A549 (cell line): ENCODE results near the gene EMILIN1. TPM values are rescaled to one million over a fixed set of nuclear protein-coding genes. Genes with fewer than 3 reads are reported as not detected.

Experiments used
- ATAC-seq, 2 experiments: fragments of 200-7000 bp in 1 of 2; fragments of >200 bp in 1 of 2; cut with Nextera tagmentation in 1 of 2; cut with Tn5 transposase in 1 of 2; 3 replicates each; pipeline versions ENCODE4 v1.8.0 to v1.9.1; 2018 to 2020; ENCODE audit warnings: mild to moderate bottlenecking in 1 of 2, moderate library complexity in 1 of 2
- CTCF ChIA-PET: fragments of 300-600 bp; sonication (Branson Sonifier 250); formaldehyde crosslinking; extraction: SDS; loops from one replicate; lab custom pipeline; 2021; ENCODE audit warnings: antibody characterized with exemption, inconsistent platforms; lab: Yijun Ruan, JAX
- POLR2A ChIA-PET: fragments of 350-600 bp; formaldehyde crosslinking; extraction: SDS; loops from one replicate; lab custom pipeline; 2021; ENCODE audit warnings: antibody characterized with exemption, inconsistent platforms; lab: Yijun Ruan, JAX
- DNase-seq, 2 experiments: peaks; one replicate each; pipeline versions ENCODE4 v3.0.0 to v3.0.0-alpha.2; 2011 to 2016; ENCODE audit warnings: low read depth in 1 of 2, low spot score in 1 of 2
- FAIRE-seq: peaks from 2 replicates; lab custom pipeline; 2011; peaks lifted over from hg19 to GRCh38; lab: Jason Lieb, UNC
- H3K27ac ChIP-seq, 2 experiments: fragments of >200 bp; sonication (Bioruptor Twin); formaldehyde crosslinking; 3 replicates each; pipeline ENCODE4 v1.5.1; 2016 to 2017
- H3K4me1 ChIP-seq: fragments of >200 bp; sonication (Bioruptor Twin); formaldehyde crosslinking; 3 replicates; pipeline ENCODE4 v1.6.1; 2016
- H3K4me2 ChIP-seq: fragments of >200 bp; sonication (Bioruptor Twin); formaldehyde crosslinking; 3 replicates; pipeline ENCODE4 v1.6.1; 2016
- H3K4me3 ChIP-seq: fragments of >200 bp; sonication (Bioruptor Twin); formaldehyde crosslinking; 3 replicates; pipeline ENCODE4 v1.5.1; 2016
- H3K9me3 ChIP-seq: fragments of >200 bp; sonication (Bioruptor Twin); formaldehyde crosslinking; 3 replicates; pipeline ENCODE4 v1.6.1; 2016
- BHLHE40 ChIP-seq: IDR thresholded peaks from 2 replicates; pipeline ENCODE4 v1.6.1; 2012; ENCODE audit warnings: low read depth, low read length, inconsistent platforms
- CBX2 ChIP-seq: fragments of 200-600 bp; sonication (generic); IDR thresholded peaks from 2 replicates; pipeline ENCODE4 v1.6.1; 2016; ENCODE audit warnings: low read depth, mild to moderate bottlenecking, borderline replicate concordance
- CBX8 ChIP-seq: fragments of 200-600 bp; sonication (generic); IDR thresholded peaks from 2 replicates; pipeline ENCODE4 v1.6.1; 2016
- CEBPB ChIP-seq, 2 experiments: fragments of >200 bp in 1 of 2; sonication (Bioruptor Twin) in 1 of 2; formaldehyde crosslinking in 1 of 2; IDR thresholded peaks; 2 replicates each; pipeline ENCODE4 v1.6.1; 2012 to 2016
- CHD4 ChIP-seq: fragments of 200-600 bp; sonication (generic); IDR thresholded peaks from 2 replicates; pipeline ENCODE4 v1.6.1; 2016; ENCODE audit warnings: antibody characterized with exemption, mild to moderate bottlenecking, borderline replicate concordance
- CTCF ChIP-seq: fragments of >200 bp; sonication (Bioruptor Twin); formaldehyde crosslinking; IDR thresholded peaks from 3 replicates; pipeline ENCODE4 v1.5.1; 2016
- EHMT2 ChIP-seq: fragments of 200-600 bp; sonication (generic); IDR thresholded peaks from 2 replicates; pipeline ENCODE4 v1.6.1; 2016; ENCODE audit warnings: antibody characterized with exemption, low read depth, mild to moderate bottlenecking, moderate library complexity
- ESRRA ChIP-seq: fragments of 150-350 bp; IDR thresholded peaks from 2 replicates; pipeline ENCODE4 v1.6.1; 2014; ENCODE audit warnings: mild to moderate bottlenecking, low read length, borderline replicate concordance
- FOSB ChIP-seq: fragments of 250-450 bp; sonication (Bioruptor Pico); IDR thresholded peaks from 2 replicates; pipeline ENCODE4 v1.5.0; 2020; ENCODE audit warnings: mild to moderate bottlenecking, moderate library complexity
- FOXS1 ChIP-seq: fragments of 250-450 bp; sonication (Bioruptor Pico); IDR thresholded peaks from 2 replicates; pipeline ENCODE4 v1.5.0; 2020; ENCODE audit warnings: mild to moderate bottlenecking, moderate library complexity
- GATA3 ChIP-seq: IDR thresholded peaks from 2 replicates; pipeline ENCODE4 v1.6.1; 2012; ENCODE audit warnings: borderline replicate concordance
- HEYL ChIP-seq: fragments of 250-450 bp; sonication (Bioruptor Pico); IDR thresholded peaks from 2 replicates; pipeline ENCODE4 v1.8.0; 2021; ENCODE audit warnings: mild to moderate bottlenecking, moderate library complexity
- JUNB ChIP-seq: fragments of >200 bp; sonication (Bioruptor Twin); formaldehyde crosslinking; IDR thresholded peaks from 2 replicates; pipeline ENCODE4 v1.6.1; 2016
- MAFK ChIP-seq: fragments of 450-650 bp; IDR thresholded peaks from 2 replicates; pipeline ENCODE4 v1.6.1; 2014; ENCODE audit not compliant: partially characterized antibody
- NFE2L2 ChIP-seq: fragments of 150-350 bp; conservative IDR thresholded peaks from 2 replicates; pipeline ENCODE4 v1.6.1; 2014; ENCODE audit warnings: low read length
- NR3C1 ChIP-seq: fragments of >200 bp; sonication (Bioruptor Twin); formaldehyde crosslinking; IDR thresholded peaks from 3 replicates; pipeline ENCODE4 v1.6.1; 2017
- POLR2A ChIP-seq: IDR thresholded peaks from 2 replicates; pipeline ENCODE4 v1.6.1; 2012; ENCODE audit warnings: mild to moderate bottlenecking, low read length
- RFX5 ChIP-seq: fragments of 450-650 bp; IDR thresholded peaks from 2 replicates; pipeline ENCODE4 v1.7.1; 2014; ENCODE audit warnings: antibody characterized with exemption, mild to moderate bottlenecking, moderate library complexity
- SMC3 ChIP-seq: fragments of >200 bp; sonication (Bioruptor Twin); formaldehyde crosslinking; IDR thresholded peaks from 3 replicates; pipeline ENCODE4 v1.6.1; 2018; ENCODE audit warnings: inconsistent platforms
- SREBF2 ChIP-seq: fragments of 450-650 bp; IDR thresholded peaks from 2 replicates; pipeline ENCODE4 v1.6.1; 2014; ENCODE audit warnings: mild to moderate bottlenecking, moderate library complexity
- TFCP2L1 ChIP-seq: fragments of 250-450 bp; sonication (Bioruptor Pico); IDR thresholded peaks from 2 replicates; pipeline ENCODE4 v1.5.0; 2021; ENCODE audit warnings: mild to moderate bottlenecking
- ZC3H11A ChIP-seq: fragments of 450-650 bp; IDR thresholded peaks from 2 replicates; pipeline ENCODE4 v1.6.1; 2014; ENCODE audit warnings: antibody characterized with exemption, mild to moderate bottlenecking
- ZFP36 ChIP-seq: fragments of 450-650 bp; IDR thresholded peaks from 2 replicates; pipeline ENCODE4 v1.6.1; 2014; ENCODE audit warnings: borderline replicate concordance; ENCODE audit not compliant: partially characterized antibody
- ZSCAN20 ChIP-seq: fragments of 250-450 bp; sonication (Bioruptor Pico); IDR thresholded peaks from 2 replicates; pipeline ENCODE4 v1.8.0; 2022; ENCODE audit warnings: mild to moderate bottlenecking, moderate library complexity
- WGBS: methylation state at CpG from one replicate; pipeline ENCODE4 v1.1.6; 2017; ENCODE audit errors: missing lambda C conversion rate; 5-methylcytosine and 5-hydroxymethylcytosine counted together
- polyA plus RNA-seq, 4 experiments: library from polyadenylated mRNA; depleted of rRNA in 3 of 4; stranded (reverse); fragments of >200 nt; fragmentation: RNase III in 1 of 4; extraction: RNeasy Plus Mini Kit Qiagen cat#74134 plus additional on column Dnase treatment in 1 of 4; gene quantifications; 2 replicates in 3 of 4; 3 replicates in 1 of 4; pipeline ENCODE4 v1.2.3, GENCODE V29; 2011 to 2017
- TF ChIP-seq, protein P1 (sequence below): IDR thresholded peaks from 2 replicates; pipeline ENCODE4 v1.6.1; 2012
- TF ChIP-seq, protein P2 (sequence below): fragments of 250-450 bp; sonication (Bioruptor Pico); IDR thresholded peaks from 2 replicates; pipeline ENCODE4 v1.5.0; 2020; ENCODE audit warnings: low read depth, mild to moderate bottlenecking, moderate library complexity
- TF ChIP-seq, protein P3 (sequence below): fragments of 450-650 bp; IDR thresholded peaks from 2 replicates; pipeline ENCODE4 v1.6.1; 2014; ENCODE audit warnings: antibody characterized with exemption

Gene EMILIN1
- polyA plus RNA-seq, 2 of the 4 experiments (the other 2 are of a cell fraction): 0.13 to 0.49 TPM

- TF ChIP-seq, protein P1, sequence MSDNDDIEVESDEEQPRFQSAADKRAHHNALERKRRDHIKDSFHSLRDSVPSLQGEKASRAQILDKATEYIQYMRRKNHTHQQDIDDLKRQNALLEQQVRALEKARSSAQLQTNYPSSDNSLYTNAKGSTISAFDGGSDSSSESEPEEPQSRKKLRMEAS: no peak
- TF ChIP-seq ZSCAN20 (CRISPR knock-in tag) (no peak), RFX5 (no peak), JUNB (no peak)
Observed at GRCh38 chr2:27087823-27088410, 9.5 kb downstream of the EMILIN1 start (continued).

DNA sequence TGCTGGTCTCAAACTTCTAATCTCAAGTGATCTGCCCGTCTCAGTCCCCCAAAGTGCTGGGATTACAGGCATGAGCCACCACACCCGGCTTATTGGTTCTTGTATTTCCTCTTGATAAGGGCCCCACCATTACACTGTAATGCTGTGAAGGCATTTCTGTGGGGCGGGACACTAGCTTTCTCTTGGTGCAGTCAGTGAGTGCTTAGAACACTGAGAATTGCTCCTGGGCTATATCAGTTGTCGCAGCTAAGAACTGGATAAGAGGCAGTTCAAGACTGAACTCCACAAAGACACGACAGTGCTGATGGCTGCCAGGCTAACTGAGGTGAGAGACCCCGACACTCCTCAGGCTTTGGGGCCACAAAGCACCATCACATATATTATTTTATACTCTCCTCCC, 10.2 kb downstream of the EMILIN1 start:
- 85% methylated on average over 6 of the region's 6 CpGs for WGBS
- Histone ChIP-seq H3K27ac (no peak overlapping the region), H3K4me2 (no peak overlapping the region), H3K4me3 (no peak overlapping the region), H3K9me3 (no peaks in the 10 kb centered on the region), H3K4me1 (peaks cover 18% of the 10 kb centered on the region)
- ATAC-seq (no peak), DNase-seq (no peak), FAIRE-seq (no peak)
- ChIA-PET POLR2A (no interaction called here), CTCF (interaction anchor here (1.1 to 15.3 kb wide), 11 partner anchors 7 to 242 kb away, joined by 3 to 253 read pairs (median 8); partner anchors contain the start of gene OST4)
- no peak for TF ChIP-seq CTCF
- TF ChIP-seq POLR2A: no peak
- TF ChIP-seq EHMT2: no peak
- TF ChIP-seq CBX2: no peak
- no peak for TF ChIP-seq HEYL (CRISPR knock-in tag)
- TF ChIP-seq GATA3: no peak
- TF ChIP-seq CHD4: no peak
- no peak for TF ChIP-seq MAFK
- TF ChIP-seq SREBF2: no peak
- no peak for TF ChIP-seq FOSB (CRISPR knock-in tag)
- TF ChIP-seq, protein P1: no peak
- TF ChIP-seq, protein P2, sequence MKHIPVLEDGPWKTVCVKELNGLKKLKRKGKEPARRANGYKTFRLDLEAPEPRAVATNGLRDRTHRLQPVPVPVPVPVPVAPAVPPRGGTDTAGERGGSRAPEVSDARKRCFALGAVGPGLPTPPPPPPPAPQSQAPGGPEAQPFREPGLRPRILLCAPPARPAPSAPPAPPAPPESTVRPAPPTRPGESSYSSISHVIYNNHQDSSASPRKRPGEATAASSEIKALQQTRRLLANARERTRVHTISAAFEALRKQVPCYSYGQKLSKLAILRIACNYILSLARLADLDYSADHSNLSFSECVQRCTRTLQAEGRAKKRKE (CRISPR knock-in tag): no peak
- no peak for TF ChIP-seq ESRRA
- no peak for TF ChIP-seq SMC3
- TF ChIP-seq FOXS1 (CRISPR knock-in tag): no peak
- TF ChIP-seq ZC3H11A: no peak
- TF ChIP-seq, protein P3, sequence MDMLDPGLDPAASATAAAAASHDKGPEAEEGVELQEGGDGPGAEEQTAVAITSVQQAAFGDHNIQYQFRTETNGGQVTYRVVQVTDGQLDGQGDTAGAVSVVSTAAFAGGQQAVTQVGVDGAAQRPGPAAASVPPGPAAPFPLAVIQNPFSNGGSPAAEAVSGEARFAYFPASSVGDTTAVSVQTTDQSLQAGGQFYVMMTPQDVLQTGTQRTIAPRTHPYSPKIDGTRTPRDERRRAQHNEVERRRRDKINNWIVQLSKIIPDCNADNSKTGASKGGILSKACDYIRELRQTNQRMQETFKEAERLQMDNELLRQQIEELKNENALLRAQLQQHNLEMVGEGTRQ: no peak

- ChIA-PET CTCF (interaction anchor here (0.6 to 15.3 kb wide), 13 partner anchors 8 to 243 kb away, joined by 3 to 253 read pairs (median 5); partner anchors contain the start of gene OST4), POLR2A (interaction anchor here (0.6 kb wide), 1 partner anchor 61 kb away, joined by 3 read pairs; no protein-coding TSS in a partner anchor)
- no peak overlapping the region for H3K27ac ChIP-seq
- H3K4me3 ChIP-seq: no peak overlapping the region
- WGBS: 85% methylated on average over 14 of the region's 14 CpGs
- FAIRE-seq: no peak
- no peaks in the 10 kb centered on the region for H3K9me3 ChIP-seq
- no peak for DNase-seq
- no peak overlapping the region for H3K4me2 ChIP-seq
- peaks cover 24% of the 10 kb centered on the region for H3K4me1 ChIP-seq
- no peak for ATAC-seq
- no peak for TF ChIP-seq NR3C1
- TF ChIP-seq TFCP2L1 (CRISPR knock-in tag): no peak
- no peak for TF ChIP-seq BHLHE40
- TF ChIP-seq ZSCAN20 (CRISPR knock-in tag): no peak
- no peak for TF ChIP-seq NFE2L2
- no peak for TF ChIP-seq ZFP36
- no peak for TF ChIP-seq CEBPB (IDR thresholded peaks at IDR 0.05)
- TF ChIP-seq CBX8: no peak
Observed at GRCh38 chr2:27089111-27089954, 10.9 kb downstream of the EMILIN1 start.
